GM12874 (cell line): ENCODE data around the gene BBS7.

ENCODE experiments used
- CTCF ChIP-seq: IDR thresholded peaks from 2 replicates; pipeline ENCODE4 v1.5.1; 2011; ENCODE audit warnings: low read depth, mild to moderate bottlenecking, control low read depth, low read length, moderate library complexity; ENCODE audit not compliant: insufficient read depth

BBS7 gene

GRCh38 chr4:121824171-121824527, 46.1 kb downstream of the BBS7 start:
- no peak for TF ChIP-seq CTCF

- TF ChIP-seq CTCF: no peak
Measured at GRCh38 chr4:121823505-121824170, 46.6 kb downstream of the BBS7 start, which contains the start of gene CCNA2. Gene CCNA2 (minus strand): TSS chr4:121823883. CDS start chr4:121823628, 255 bp downstream.

GRCh38 chr4:121822796-121823504, 47.3 kb downstream of the BBS7 start:
- TF ChIP-seq CTCF: 0 out of 2 replicates have a peak, but pooled peaks have one; percentile 13

- no peak for TF ChIP-seq CTCF
Measured at GRCh38 chr4:121822047-121822446, 48.2 kb downstream of the BBS7 start.

- no peak for TF ChIP-seq CTCF
Measured at GRCh38 chr4:121819216-121819965, 50.9 kb downstream of the BBS7 start.

GRCh38 chr4:121818215-121818614, 52.1 kb downstream of the BBS7 start:
- TF ChIP-seq CTCF: no peak

GRCh38 chr4:121817701-121818100, 52.6 kb downstream of the BBS7 start:
- TF ChIP-seq CTCF: no peak
